AG09319 (cell line): ENCODE measurements around the gene RABL3.
"Not testable (repeated sequence)": the region's sequence is repeated elsewhere in the genome, so short reads cannot be mapped to it uniquely, and the experiment has no call there.

ENCODE experiments used
- DNase-seq: peaks from one replicate; pipeline ENCODE4 v3.0.0-alpha.2; 2010; ENCODE audit warnings: low read depth; ENCODE audit errors: extremely low read depth
- TF ChIP-seq, protein P1 (sequence below): IDR thresholded peaks from 2 replicates; pipeline ENCODE4 v1.5.1; 2011; ENCODE audit warnings: low read depth, mild to moderate bottlenecking, inconsistent platforms, low read length, moderate library complexity

Gene RABL3

DNA sequence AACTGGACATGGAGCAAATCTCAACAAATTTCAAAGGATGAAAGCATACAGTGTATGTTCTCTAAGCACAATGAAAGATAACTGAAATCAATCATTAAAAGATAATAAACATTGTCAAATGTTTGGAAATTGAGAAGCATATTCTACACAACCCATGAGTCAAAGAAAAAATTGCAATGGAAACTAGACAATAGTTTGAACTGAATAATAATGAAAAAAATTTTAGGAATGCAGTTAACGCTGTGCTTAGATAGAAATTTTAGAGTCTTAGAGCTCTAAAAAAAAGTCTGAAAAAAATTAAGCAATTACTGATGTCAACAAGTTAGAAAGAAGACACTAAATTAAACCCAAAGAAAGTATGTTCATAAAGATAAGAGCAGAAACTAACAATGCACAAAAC lies 15.5 kb downstream of the RABL3 start:
- DNase-seq = no peak

DNA sequence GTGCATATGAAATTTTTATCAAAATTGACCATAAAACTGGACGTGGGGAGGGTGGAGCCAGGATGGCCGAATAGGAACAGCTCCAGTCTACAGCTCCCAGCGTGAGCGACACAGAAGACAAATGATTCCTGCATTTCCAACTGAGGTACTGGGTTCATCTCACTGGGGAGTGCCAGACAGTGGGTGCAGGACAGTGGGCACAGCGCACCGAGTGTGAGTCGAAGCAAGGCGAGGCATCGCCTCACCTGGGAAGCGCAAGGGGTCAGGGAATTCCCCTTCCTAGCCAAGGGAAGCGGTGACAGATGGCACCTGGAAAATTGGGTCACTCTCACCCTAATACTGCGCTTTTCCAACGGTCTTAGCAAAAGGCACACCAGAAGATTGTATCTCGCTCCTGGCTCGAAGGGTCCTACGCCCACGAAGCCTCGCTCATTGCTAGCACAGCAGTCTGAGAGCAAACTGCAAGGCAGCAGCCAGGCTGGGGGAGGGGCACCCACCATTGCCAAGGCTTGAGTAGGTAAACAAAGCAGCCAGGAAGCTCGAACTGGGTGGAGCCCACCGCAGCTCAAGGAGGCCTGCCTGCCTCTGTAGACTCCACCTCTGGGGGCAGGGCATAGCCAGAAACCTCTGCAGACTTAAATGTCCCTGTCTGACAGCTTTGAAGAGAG lies 23.0 kb downstream of the RABL3 start:
- not testable (repeated sequence) for DNase-seq

More for the DNA sequence above, 15.5 kb downstream of the RABL3 start:
- TF ChIP-seq, protein P1, sequence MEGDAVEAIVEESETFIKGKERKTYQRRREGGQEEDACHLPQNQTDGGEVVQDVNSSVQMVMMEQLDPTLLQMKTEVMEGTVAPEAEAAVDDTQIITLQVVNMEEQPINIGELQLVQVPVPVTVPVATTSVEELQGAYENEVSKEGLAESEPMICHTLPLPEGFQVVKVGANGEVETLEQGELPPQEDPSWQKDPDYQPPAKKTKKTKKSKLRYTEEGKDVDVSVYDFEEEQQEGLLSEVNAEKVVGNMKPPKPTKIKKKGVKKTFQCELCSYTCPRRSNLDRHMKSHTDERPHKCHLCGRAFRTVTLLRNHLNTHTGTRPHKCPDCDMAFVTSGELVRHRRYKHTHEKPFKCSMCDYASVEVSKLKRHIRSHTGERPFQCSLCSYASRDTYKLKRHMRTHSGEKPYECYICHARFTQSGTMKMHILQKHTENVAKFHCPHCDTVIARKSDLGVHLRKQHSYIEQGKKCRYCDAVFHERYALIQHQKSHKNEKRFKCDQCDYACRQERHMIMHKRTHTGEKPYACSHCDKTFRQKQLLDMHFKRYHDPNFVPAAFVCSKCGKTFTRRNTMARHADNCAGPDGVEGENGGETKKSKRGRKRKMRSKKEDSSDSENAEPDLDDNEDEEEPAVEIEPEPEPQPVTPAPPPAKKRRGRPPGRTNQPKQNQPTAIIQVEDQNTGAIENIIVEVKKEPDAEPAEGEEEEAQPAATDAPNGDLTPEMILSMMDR = no peak

DNA sequence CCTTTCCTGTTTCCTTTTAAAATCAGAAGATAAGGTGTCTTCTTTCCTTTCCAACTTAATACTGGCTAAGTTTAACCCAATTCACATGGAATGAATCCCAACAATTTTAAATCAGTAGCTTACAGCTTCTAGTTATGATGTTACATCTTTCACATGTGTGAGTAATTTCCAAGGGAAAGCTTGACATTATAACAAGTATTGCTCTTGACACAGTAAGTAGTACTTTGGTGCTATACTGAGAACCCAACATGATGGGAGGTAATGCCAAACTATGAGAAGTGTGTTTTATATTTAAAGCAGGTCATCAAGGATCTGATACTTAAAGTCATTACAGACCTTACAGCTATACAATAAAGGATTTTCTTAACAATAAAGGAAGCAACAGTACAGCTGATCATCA lies 29.1 kb downstream of the RABL3 start:
- TF ChIP-seq, protein P1 = no peak
- no peak for DNase-seq

DNA sequence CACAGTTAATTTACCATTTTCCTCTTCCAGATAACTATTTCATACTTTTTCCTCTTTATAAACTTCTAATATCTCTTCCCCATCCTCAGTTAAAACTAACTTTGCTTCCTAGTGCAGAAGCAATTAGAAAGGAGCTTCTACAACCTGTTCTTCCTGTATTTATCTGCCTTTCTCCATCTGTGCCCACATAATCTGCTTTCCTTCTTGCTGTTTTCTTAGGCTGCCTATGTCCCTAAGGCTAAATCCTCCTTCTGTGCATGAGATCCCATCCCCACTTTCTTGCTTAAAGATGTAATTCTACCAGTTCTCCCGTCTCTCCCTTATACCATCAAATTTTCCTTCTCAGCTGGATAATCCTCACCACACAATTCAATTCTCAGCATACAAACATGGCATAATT lies 31.9 kb downstream of the RABL3 start:
- TF ChIP-seq, protein P1 = no peak
- DNase-seq = no peak

DNA sequence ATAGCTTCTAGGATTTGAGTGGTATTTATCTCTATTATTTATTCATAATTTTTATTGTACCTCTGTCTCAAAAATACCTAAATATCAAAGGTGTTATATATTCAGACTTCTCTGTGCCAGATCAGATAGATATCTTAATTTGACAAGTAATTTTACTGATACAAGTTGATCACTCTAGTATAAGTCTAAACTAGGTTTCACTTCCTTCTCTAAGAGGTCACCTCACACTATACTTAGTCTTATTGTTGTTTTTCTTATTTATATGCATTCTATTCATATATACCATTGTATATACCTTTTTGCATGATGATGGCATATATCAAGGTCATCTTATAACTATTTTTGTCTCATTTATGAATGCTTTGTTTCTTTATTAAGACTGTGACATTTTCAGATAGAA lies 33.9 kb downstream of the RABL3 start:
- DNase-seq = no peak
- TF ChIP-seq, protein P1 = no peak

DNA sequence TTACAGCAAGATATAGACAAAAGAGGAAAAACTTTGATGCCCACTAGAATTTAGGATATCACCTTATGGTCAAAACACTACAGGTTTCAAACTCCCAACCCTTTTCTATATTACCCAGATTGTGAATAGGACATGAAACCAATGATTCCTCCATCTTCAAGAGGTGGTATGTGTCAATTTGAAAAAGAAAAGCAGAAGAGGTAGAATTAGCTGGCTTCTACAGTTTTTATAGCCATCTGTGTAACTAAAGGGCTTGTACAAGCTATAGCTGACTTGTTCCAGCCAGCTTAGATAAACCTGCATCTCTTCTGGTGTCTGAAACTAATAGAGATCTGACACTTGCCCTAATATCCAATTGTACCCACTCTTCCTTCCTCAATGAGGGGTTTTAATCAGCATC lies 35.4 kb downstream of the RABL3 start:
- DNase-seq = no peak
- TF ChIP-seq, protein P1 = no peak

DNA sequence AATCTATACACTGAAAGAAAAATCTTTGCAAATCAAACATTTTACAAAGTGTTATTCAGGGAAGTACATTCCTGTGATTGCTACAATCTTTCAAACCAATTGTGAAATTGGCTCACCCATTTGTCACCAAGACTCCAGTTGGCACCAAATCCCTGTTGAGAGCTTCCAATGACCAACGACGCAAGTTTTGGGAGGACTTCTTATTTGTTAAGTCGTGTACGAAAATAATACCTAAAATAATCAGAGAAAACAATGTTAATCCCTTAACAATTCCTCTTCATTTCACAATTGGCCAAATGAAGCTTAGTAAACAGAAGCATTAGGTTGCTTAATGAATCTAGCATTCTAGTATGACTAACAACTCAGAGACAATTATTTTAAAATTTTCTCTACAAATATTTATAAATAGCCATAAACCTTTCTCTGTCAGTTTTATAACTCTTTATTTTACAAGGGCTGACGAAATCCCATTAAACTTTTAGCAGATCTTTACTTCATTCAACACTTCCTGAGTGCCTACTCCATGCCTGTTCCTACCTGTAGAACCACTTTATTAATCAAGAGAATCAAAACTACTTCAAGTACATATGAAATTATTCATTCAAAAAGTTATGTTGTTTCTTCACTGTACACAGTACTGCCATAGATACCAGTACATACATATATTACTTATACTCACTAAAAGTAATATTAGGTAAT lies 36.3 kb downstream of the RABL3 start:
- TF ChIP-seq, protein P1 = no peak
- no peak for DNase-seq

DNA sequence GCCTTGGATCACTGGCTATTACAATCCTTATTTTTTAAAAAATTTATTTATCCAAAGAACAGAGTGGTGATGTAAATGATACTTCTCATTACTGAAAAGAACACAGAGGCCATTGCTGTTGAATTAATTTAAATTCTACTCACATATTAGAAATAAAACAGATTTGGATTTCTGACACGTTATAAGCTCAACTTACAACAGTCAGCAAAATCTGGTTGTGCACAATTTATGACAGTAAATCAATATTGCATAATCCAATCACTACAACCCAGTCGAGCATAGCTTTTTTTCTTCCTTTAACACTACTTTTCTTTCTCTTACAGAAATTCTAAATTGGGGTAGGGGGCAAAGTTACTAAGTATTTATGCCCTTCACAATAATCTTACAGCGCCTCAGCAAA lies 43.0 kb downstream of the RABL3 start:
- no peak for DNase-seq
- TF ChIP-seq, protein P1 = no peak
